H1 (cell line): ENCODE measurements around the gene CASP4. TPM values are rescaled to one million over a fixed set of nuclear protein-coding genes. Genes with fewer than 3 reads are reported as not detected.

Experiments
- CTCF ChIA-PET: fragments of 300-600 bp; sonication (Branson Sonifier 250); formaldehyde crosslinking; loops from one replicate; lab custom pipeline; 2021; ENCODE audit not compliant: partially characterized antibody; lab: Charles Lee
- POLR2A ChIA-PET: fragments of 300-600 bp; sonication (Branson Sonifier 250); formaldehyde crosslinking; loops from one replicate; lab custom pipeline; 2021; ENCODE audit warnings: inconsistent platforms; ENCODE audit not compliant: partially characterized antibody; lab: Charles Lee
- DNase-seq, 2 experiments: peaks; one replicate each; pipeline versions ENCODE4 v3.0.0 to v3.0.0-alpha.2; 2010 to 2022; ENCODE audit warnings: low spot score in 2 of 2, low read depth in 1 of 2, mixed read lengths in 1 of 2
- FAIRE-seq: peaks from 2 replicates; lab custom pipeline; 2011; peaks lifted over from hg19 to GRCh38; lab: Jason Lieb, UNC
- H2AFZ ChIP-seq: 2 replicates; pipeline ENCODE4 v1.8.1; 2012; ENCODE audit warnings: low read length, inconsistent platforms
- H2AK5ac ChIP-seq: 2 replicates; pipeline ENCODE4 v1.6.1; 2013; ENCODE audit warnings: low read depth, low read length
- H2BK120ac ChIP-seq: replicated peaks from 2 replicates; pipeline ENCODE3; 2013; ENCODE audit warnings: low read depth, low read length, inconsistent platforms
- H2BK12ac ChIP-seq: 2 replicates; pipeline ENCODE4 v1.6.1; 2013; ENCODE audit warnings: low read depth, low read length
- H2BK15ac ChIP-seq: 2 replicates; pipeline ENCODE4 v1.6.1; 2013; ENCODE audit warnings: low read length
- H2BK20ac ChIP-seq: 2 replicates; pipeline ENCODE4 v1.6.1; 2013; ENCODE audit warnings: low read length
- H2BK5ac ChIP-seq: 2 replicates; pipeline ENCODE4 v1.6.1; 2013; ENCODE audit warnings: low read depth, low read length
- H3K14ac ChIP-seq: 2 replicates; pipeline ENCODE4 v1.6.1; 2013; ENCODE audit warnings: inconsistent platforms; ENCODE audit not compliant: insufficient read length
- H3K18ac ChIP-seq: 2 replicates; pipeline ENCODE4 v1.6.1; 2013; ENCODE audit warnings: low read length; ENCODE audit errors: extremely low read depth
- H3K23ac ChIP-seq: 2 replicates; pipeline ENCODE4 v1.6.1; 2013; ENCODE audit warnings: inconsistent platforms; ENCODE audit not compliant: insufficient read length
- H3K23me2 ChIP-seq: 2 replicates; pipeline ENCODE4 v1.6.1; 2013; ENCODE audit warnings: low read depth, low read length
- H3K27ac ChIP-seq: 2 replicates; pipeline ENCODE4 v1.6.1; 2011; ENCODE audit warnings: low read depth, low read length, inconsistent platforms
- H3K27me3 ChIP-seq, 4 experiments: replicated peaks in 1 of 4; 1 replicate in 1 of 4; 2 replicates in 3 of 4; pipeline versions ENCODE4 v1.6.1 to v1.8.1; 2011 to 2013; ENCODE audit warnings: low read length in 3 of 4, mild to moderate bottlenecking in 3 of 4, inconsistent platforms in 2 of 4, mixed read lengths in 2 of 4, moderate library complexity in 1 of 4; ENCODE audit not compliant: control insufficient read depth in 3 of 4, insufficient read depth in 3 of 4; ENCODE audit errors: extremely low read depth in 1 of 4
- H3K36me3 ChIP-seq, 4 experiments: 2 replicates each; pipeline versions ENCODE4 v1.6.1 to v1.8.1; 2011 to 2013; ENCODE audit warnings: mild to moderate bottlenecking in 4 of 4, low read length in 3 of 4, moderate library complexity in 2 of 4, control low read depth in 1 of 4, inconsistent platforms in 1 of 4; ENCODE audit not compliant: insufficient read depth in 4 of 4, control insufficient read depth in 2 of 4
- H3K4ac ChIP-seq: replicated peaks from 2 replicates; pipeline ENCODE3; 2013; ENCODE audit warnings: low read length, low read depth, mixed read lengths, inconsistent platforms; ENCODE audit not compliant: insufficient read length
- H3K4me1 ChIP-seq, 4 experiments: replicated peaks in 1 of 4; 1 replicate in 1 of 4; 2 replicates in 3 of 4; pipeline versions ENCODE4 v1.6.1 to v1.8.1; 2011 to 2013; ENCODE audit warnings: low read length in 3 of 4, inconsistent platforms in 2 of 4, mixed read lengths in 1 of 4; ENCODE audit not compliant: insufficient read depth in 4 of 4, control insufficient read depth in 3 of 4
- H3K4me2 ChIP-seq, 2 experiments: 2 replicates each; pipeline versions ENCODE4 v1.6.1 to v1.8.1; 2011 to 2013; ENCODE audit warnings: low read depth in 2 of 2, low read length in 2 of 2, control low read depth in 1 of 2, inconsistent platforms in 1 of 2, mild to moderate bottlenecking in 1 of 2; ENCODE audit not compliant: insufficient read depth in 1 of 2
- H3K4me3 ChIP-seq, 4 experiments: fragments of 200-600, 300-600 bp in 1 of 4; sonication (generic), shearing (Covaris generic), sonication (Bioruptor Twin) in 1 of 4; 2 replicates each; pipeline versions ENCODE4 v1.5.1 to v1.8.1; 2011 to 2016; ENCODE audit warnings: low read length in 4 of 4, low read depth in 3 of 4, control low read depth in 2 of 4, inconsistent platforms in 2 of 4, mild to moderate bottlenecking in 2 of 4, mixed read lengths in 1 of 4, moderate library complexity in 1 of 4; ENCODE audit not compliant: insufficient read depth in 2 of 4; ENCODE audit errors: extremely low read depth in 1 of 4
- H3K56ac ChIP-seq: replicated peaks from 2 replicates; pipeline ENCODE3; 2013; ENCODE audit warnings: low read depth, mild to moderate bottlenecking, mixed read lengths, low read length, inconsistent platforms; ENCODE audit not compliant: insufficient read length
- H3K79me1 ChIP-seq: 2 replicates; pipeline ENCODE4 v1.6.1; 2013; ENCODE audit warnings: low read depth, low read length, control low read depth
- H3K79me2 ChIP-seq, 2 experiments: 2 replicates each; pipeline versions ENCODE4 v1.6.1 to v1.8.1; 2012 to 2013; ENCODE audit warnings: low read length in 2 of 2, mild to moderate bottlenecking in 2 of 2, inconsistent platforms in 1 of 2; ENCODE audit not compliant: insufficient read depth in 2 of 2, control insufficient read depth in 1 of 2
- H3K9ac ChIP-seq, 4 experiments: replicated peaks in 1 of 4; 1 replicate in 1 of 4; 2 replicates in 3 of 4; pipeline versions ENCODE4 v1.6.1 to v1.8.1; 2011 to 2013; ENCODE audit warnings: low read depth in 3 of 4, low read length in 3 of 4, control low read depth in 2 of 4, mild to moderate bottlenecking in 2 of 4, moderate library complexity in 2 of 4, inconsistent platforms in 1 of 4; ENCODE audit errors: extremely low read depth in 1 of 4
- H3K9me3 ChIP-seq, 2 experiments: 2 replicates each; pipeline versions ENCODE4 v1.6.1 to v1.8.1; 2012 to 2013; ENCODE audit warnings: mild to moderate bottlenecking in 2 of 2, moderate library complexity in 2 of 2, control low read depth in 1 of 2, inconsistent platforms in 1 of 2, low read depth in 1 of 2, low read length in 1 of 2, mixed read lengths in 1 of 2; ENCODE audit not compliant: insufficient read depth in 2 of 2
- H4K20me1 ChIP-seq, 2 experiments: replicated peaks in 1 of 2; 2 replicates each; pipeline versions ENCODE3 to v1.8.1; 2011 to 2013; ENCODE audit warnings: inconsistent platforms in 2 of 2, low read length in 2 of 2, mild to moderate bottlenecking in 1 of 2; ENCODE audit not compliant: insufficient read depth in 2 of 2, control insufficient read depth in 1 of 2
- H4K5ac ChIP-seq: 2 replicates; pipeline ENCODE4 v1.6.1; 2013; ENCODE audit warnings: low read length, low read depth, mixed read lengths, inconsistent platforms; ENCODE audit not compliant: insufficient read length
- H4K8ac ChIP-seq: 2 replicates; pipeline ENCODE4 v1.8.0; 2013; ENCODE audit warnings: mild to moderate bottlenecking, moderate library complexity, low read length, inconsistent platforms; ENCODE audit not compliant: insufficient read depth; ENCODE audit errors: extremely low read depth
- H4K91ac ChIP-seq: replicated peaks from 2 replicates; pipeline ENCODE3; 2013; ENCODE audit warnings: low read length, mixed read lengths, inconsistent platforms; ENCODE audit not compliant: insufficient read length
- CBX5 ChIP-seq: fragments of 300-800, 300-1000 bp; sonication (generic); IDR thresholded peaks from 2 replicates; pipeline ENCODE4 v1.7.1; 2016; ENCODE audit warnings: antibody characterized with exemption, low read length, low read depth
- CEBPB ChIP-seq: IDR thresholded peaks from 2 replicates; pipeline ENCODE4 v1.6.1; 2012; ENCODE audit warnings: low read depth, low read length
- HDAC2 ChIP-seq, 2 experiments: fragments of 300-600 bp in 1 of 2; sonication (generic) in 1 of 2; IDR thresholded peaks; 2 replicates each; pipeline ENCODE4 v1.6.1; 2011 to 2012; ENCODE audit warnings: low read depth in 2 of 2, low read length in 2 of 2, mild to moderate bottlenecking in 2 of 2, moderate library complexity in 2 of 2, borderline replicate concordance in 1 of 2, inconsistent platforms in 1 of 2
- JUND ChIP-seq: IDR thresholded peaks from 2 replicates; pipeline ENCODE4 v1.6.1; 2011; ENCODE audit warnings: mild to moderate bottlenecking, improper control_type of control experiment, low read length
- RAD21 ChIP-seq, 2 experiments: IDR thresholded peaks in 1 of 2; conservative IDR thresholded peaks in 1 of 2; 2 replicates each; pipeline ENCODE4 v1.6.1; 2011; ENCODE audit warnings: low read depth in 2 of 2, low read length in 2 of 2, improper control_type of control experiment in 1 of 2, inconsistent platforms in 1 of 2, mild to moderate bottlenecking in 1 of 2, moderate library complexity in 1 of 2
- SP1 ChIP-seq: IDR thresholded peaks from 2 replicates; pipeline ENCODE4 v1.6.1; 2011; ENCODE audit warnings: low read depth, low read length
- SP4 ChIP-seq: IDR thresholded peaks from 2 replicates; pipeline ENCODE4 v1.6.1; 2012; ENCODE audit warnings: low read length, inconsistent platforms
- SRF ChIP-seq: IDR thresholded peaks from 2 replicates; pipeline ENCODE4 v1.6.1; 2011; ENCODE audit warnings: mild to moderate bottlenecking, low read depth, low read length, moderate library complexity
- SUZ12 ChIP-seq: fragments of 200-600 bp; sonication (generic); IDR thresholded peaks from 2 replicates; pipeline ENCODE4 v1.6.1; 2012; ENCODE audit warnings: mild to moderate bottlenecking, inconsistent platforms, low read length, moderate library complexity, mixed read lengths
- USF2 ChIP-seq: IDR thresholded peaks from 2 replicates; pipeline ENCODE4 v1.6.1; 2011; ENCODE audit warnings: low read length, improper control_type of control experiment
- WGBS, 2 experiments: shearing (Covaris generic) in 1 of 2; methylation state at CpG; one replicate each; pipeline versions ENCODE4 v1.1.6 to v1.1.7; 2013 to 2015; ENCODE audit warnings: low lambda C conversion rate in 2 of 2, mixed read lengths in 2 of 2, inconsistent platforms in 1 of 2, low coverage in 1 of 2, missing lambda C conversion rate in 1 of 2; ENCODE audit not compliant: insufficient replicate concordance in 2 of 2, insufficient coverage in 1 of 2, insufficient read length in 1 of 2; ENCODE audit errors: extremely low coverage in 1 of 2, missing lambda C conversion rate in 1 of 2; 5-methylcytosine and 5-hydroxymethylcytosine counted together
- polyA plus RNA-seq, 7 experiments: library from polyadenylated mRNA; depleted of rRNA in 3 of 7; stranded (reverse) in 5 of 7; unstranded in 2 of 7; fragments of >200 nt in 5 of 7; fragments of 200-250 nt in 2 of 7; gene quantifications; 1 replicate in 5 of 7; 2 replicates in 1 of 7; 4 replicates in 1 of 7; pipeline versions ENCODE4 v1.2.1 to v1.2.3, GENCODE V29; 2011 to 2013; ENCODE audit warnings: missing spikeins in 2 of 7, mixed read lengths in 2 of 7
- total RNA-seq: library from RNA; stranded (reverse); fragmentation: NEBNext Ultra II Directional; extraction: Animal tissue kit (Norgen Biotek cat#: 25700); gene quantifications from 2 replicates; pipeline ENCODE4 v1.2.1, GENCODE V29; 2021

The CASP4 gene
- total and polyA plus RNA-seq, 2 of the 8 experiments (the other 6 are each of a cell fraction or from before 2014, with no cell fraction given), result 0.09 TPM; not detected in 1

GRCh38 chr11:104968856-104969776, 742 bp upstream of the CASP4 start:
- Histone ChIP-seq H3K23me2 (no peaks in the 10 kb centered on the region; the same call in 1 of the 2 replicates), H3K27me3 (no peaks in the 10 kb centered on the region), H3K4ac (no peak overlapping the region), H3K36me3 (peaks cover 0 to 2% (median 0%) of the 10 kb centered on the region in 4 experiments; a peak in 1 of 8 replicates), H3K4me3 (no peak overlapping the region), H2BK5ac (no peak overlapping the region), H2AK5ac (no peak overlapping the region), H3K18ac (no peak overlapping the region), H3K79me2 (no peaks in the 10 kb centered on the region), H3K23ac (no peak overlapping the region), H2BK12ac (no peak overlapping the region), H3K4me2 (no peak overlapping the region), H4K5ac (no peak overlapping the region), H3K9ac (no peak overlapping the region), H3K79me1 (no peaks in the 10 kb centered on the region), H3K56ac (no peak overlapping the region), H3K9me3 (peaks cover 7 to 13% of the 10 kb centered on the region in 2 experiments), H3K14ac (no peak overlapping the region), H3K4me1 (peaks cover 0 to 7% (median 3%) of the 10 kb centered on the region in 4 experiments; a peak in 4 of 7 replicates), H3K27ac (no peak overlapping the region), H4K8ac (no peak overlapping the region), H2BK20ac (0 out of 2 replicates have a peak overlapping the region, but pooled peaks have one; percentile 34), H2BK120ac (no peak overlapping the region), H2BK15ac (no peak overlapping the region), H4K91ac (no peak overlapping the region), H2AFZ (peak overlapping the region; percentile 90), H4K20me1 (no peaks in the 10 kb centered on the region)
- 75% methylated on average over 15 of the region's 16 CpGs; no CpG with 5 or more reads in 1 of the 2 experiments for WGBS, 2 experiments
- ChIA-PET CTCF (interaction anchor here (0.6 to 1.6 kb wide), 5 partner anchors 24 to 715 kb away, joined by 3 to 5 read pairs (median 3); no protein-coding TSS in a partner anchor), POLR2A (no interaction called here)
- no peak for FAIRE-seq
- DNase-seq, result peak; percentile 21 to 52
- TF ChIP-seq JUND (no peak), SP4 (no peak), SUZ12 (no peak), CBX5 (no peak), SRF (no peak), RAD21 (IDR thresholded peaks at IDR 0.05 in 1 of 2, conservative IDR thresholded peaks at IDR 0.05 in 1 of 2; ENCODE audit: low read depth in 2 of 2, low read length in 2 of 2) (peak in 1 of 2 experiments; percentile 27; a peak in 1 of 4 replicates), HDAC2 (IDR thresholded peaks at IDR 0.05; ENCODE audit: borderline replicate concordance in 1 of 2, low read depth in 2 of 2, low read length in 2 of 2) (no peak), SP1 (no peak), CEBPB (no peak), USF2 (no peak)
